ENCODE results near the gene L1TD1.
"Not testable (repeated sequence)": the region's sequence is repeated elsewhere in the genome, so short reads cannot be mapped to it uniquely, and the experiment has no call there.

Gene L1TD1

DNA sequence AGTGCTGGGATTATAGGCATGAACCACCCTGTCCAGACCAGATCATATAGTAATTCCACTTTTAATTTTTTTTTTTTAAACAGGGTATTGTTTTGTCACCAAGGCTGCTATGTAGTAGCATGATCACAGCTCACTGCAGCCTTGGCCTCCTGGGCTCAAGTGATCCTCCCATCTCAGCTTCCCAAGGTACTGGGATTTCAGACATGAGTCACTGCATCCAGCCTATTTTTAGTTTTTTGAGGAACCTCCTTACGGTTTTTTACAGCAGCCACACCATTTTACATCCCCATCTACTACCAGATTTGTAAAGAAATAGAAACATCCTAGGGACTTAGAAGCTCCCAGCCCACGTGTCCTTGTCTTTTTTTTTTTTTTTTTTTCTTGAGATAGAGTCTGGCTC lies 24.0 kb downstream of the L1TD1 start:
- no peak overlapping the region for H3K4me3 ChIP-seq (ENCODE audit: low read length)
- TF ChIP-seq, protein P1, sequence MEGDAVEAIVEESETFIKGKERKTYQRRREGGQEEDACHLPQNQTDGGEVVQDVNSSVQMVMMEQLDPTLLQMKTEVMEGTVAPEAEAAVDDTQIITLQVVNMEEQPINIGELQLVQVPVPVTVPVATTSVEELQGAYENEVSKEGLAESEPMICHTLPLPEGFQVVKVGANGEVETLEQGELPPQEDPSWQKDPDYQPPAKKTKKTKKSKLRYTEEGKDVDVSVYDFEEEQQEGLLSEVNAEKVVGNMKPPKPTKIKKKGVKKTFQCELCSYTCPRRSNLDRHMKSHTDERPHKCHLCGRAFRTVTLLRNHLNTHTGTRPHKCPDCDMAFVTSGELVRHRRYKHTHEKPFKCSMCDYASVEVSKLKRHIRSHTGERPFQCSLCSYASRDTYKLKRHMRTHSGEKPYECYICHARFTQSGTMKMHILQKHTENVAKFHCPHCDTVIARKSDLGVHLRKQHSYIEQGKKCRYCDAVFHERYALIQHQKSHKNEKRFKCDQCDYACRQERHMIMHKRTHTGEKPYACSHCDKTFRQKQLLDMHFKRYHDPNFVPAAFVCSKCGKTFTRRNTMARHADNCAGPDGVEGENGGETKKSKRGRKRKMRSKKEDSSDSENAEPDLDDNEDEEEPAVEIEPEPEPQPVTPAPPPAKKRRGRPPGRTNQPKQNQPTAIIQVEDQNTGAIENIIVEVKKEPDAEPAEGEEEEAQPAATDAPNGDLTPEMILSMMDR (IDR thresholded peaks at IDR 0.05; ENCODE audit: insufficient read depth, low read depth, low read length, missing control alignments), result no peak
- no peak for DNase-seq (ENCODE audit: low read depth)

DNA sequence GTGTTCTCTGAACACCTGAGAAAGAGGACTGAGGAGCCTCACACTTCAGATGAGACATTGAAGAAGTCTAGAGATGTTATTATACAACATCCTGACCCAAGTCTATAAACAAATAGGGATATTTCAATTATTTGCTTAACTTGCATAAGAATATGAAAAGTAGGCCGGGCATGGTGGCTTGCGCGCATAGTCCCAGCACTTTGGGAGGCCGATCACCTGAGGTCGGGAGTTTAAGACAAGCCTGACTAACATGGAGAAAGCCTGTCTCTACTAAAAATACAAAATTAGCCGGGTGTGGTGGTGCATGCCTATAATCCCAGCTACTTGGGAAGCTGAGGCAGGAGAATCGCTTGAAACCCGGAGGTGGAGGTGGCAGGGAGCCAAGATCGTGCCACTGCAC lies 25.8 kb downstream of the L1TD1 start:
- H3K4me3 ChIP-seq (ENCODE audit: low read length); DNase-seq (ENCODE audit: low read depth): not testable (repeated sequence)

- H3K4me3 ChIP-seq (ENCODE audit: low read length), result no peak overlapping the region
- no peak for DNase-seq (ENCODE audit: low read depth)
- TF ChIP-seq, protein P1 (IDR thresholded peaks at IDR 0.05; ENCODE audit: insufficient read depth, low read depth, low read length, missing control alignments), result no peak
These were observed 26.5 kb downstream of the L1TD1 start for GRCh38 chr1:62221171-62221570.

GRCh38 chr1:62222321-62222720 lies 27.7 kb downstream of the L1TD1 start:
- DNase-seq (ENCODE audit: low read depth), result no peak
- no peak overlapping the region for H3K4me3 ChIP-seq (ENCODE audit: low read length)
- TF ChIP-seq, protein P1 (IDR thresholded peaks at IDR 0.05; ENCODE audit: insufficient read depth, low read depth, low read length, missing control alignments), result no peak

- H3K4me3 ChIP-seq (ENCODE audit: low read length), result no peak overlapping the region
- DNase-seq (ENCODE audit: low read depth), result no peak
- TF ChIP-seq, protein P1 (IDR thresholded peaks at IDR 0.05; ENCODE audit: insufficient read depth, low read depth, low read length, missing control alignments), result no peak
These were observed 29.5 kb downstream of the L1TD1 start for GRCh38 chr1:62224182-62224581.

DNA sequence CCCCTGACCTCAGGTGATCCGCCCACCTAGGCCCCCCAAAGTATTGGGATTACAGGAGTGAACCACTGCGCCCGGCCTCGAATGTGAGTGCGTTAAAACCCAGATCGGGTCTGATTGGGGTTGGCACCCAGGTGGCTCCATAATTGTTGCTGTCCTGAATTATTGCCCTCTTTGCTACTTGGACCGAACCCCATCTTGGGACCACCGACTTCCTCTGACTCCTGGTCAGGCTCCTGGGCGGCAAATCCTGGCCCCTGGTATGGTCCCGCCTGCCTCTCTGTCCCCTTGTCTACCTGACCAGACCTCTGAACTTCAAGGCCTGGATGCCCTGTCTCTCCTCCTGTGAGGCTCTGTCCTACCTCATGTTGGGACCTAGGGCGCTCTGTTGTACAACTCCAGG lies 32.8 kb downstream of the L1TD1 start:
- DNase-seq (ENCODE audit: low read depth), result no peak
- no peak overlapping the region for H3K4me3 ChIP-seq (ENCODE audit: low read length)
- TF ChIP-seq, protein P1 (IDR thresholded peaks at IDR 0.05; ENCODE audit: insufficient read depth, low read depth, low read length, missing control alignments), result no peak

DNA sequence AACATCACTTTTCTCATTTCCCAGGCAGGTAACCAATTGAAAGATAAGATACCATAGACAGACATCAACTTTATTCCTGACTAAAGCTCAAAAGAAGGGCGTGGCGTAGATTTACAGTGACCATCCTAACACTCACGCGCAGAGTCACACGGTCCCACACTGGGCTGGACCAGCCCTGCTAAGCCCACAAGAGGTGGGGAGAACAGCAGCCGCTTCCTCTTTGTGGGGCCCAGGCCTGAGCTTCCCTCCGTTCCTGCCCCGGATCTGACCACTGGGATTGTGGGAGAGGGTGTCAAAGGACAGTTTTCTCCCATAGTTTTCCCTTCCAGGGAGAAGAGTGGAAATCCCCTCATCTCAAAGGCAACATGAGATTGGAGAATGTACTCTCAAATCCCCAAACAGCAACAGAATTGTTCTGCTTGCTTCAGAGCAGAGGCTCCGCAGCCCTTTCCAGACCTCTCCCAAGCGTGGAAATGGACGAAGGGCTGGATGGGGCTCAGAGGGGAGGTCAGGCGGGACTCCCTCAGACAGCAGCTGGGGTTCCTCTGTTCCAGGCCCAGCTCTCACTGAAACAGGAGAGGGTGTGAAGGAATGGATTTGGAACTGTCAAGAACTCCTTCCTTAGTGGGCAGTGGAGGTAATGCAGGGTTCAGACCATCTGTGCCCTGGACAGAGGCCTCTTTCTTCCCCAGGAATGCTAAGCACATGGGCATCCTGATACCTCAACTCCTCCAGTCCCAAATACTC lies 33.7 kb downstream of the L1TD1 start:
- no peak overlapping the region for H3K4me3 ChIP-seq (ENCODE audit: low read length)
- TF ChIP-seq, protein P1 (IDR thresholded peaks at IDR 0.05; ENCODE audit: insufficient read depth, low read depth, low read length, missing control alignments), result peak; percentile 1
- DNase-seq (ENCODE audit: low read depth), result no peak

Data from epithelial cell of esophagus (primary cell).